Activated CD8-positive, alpha-beta T cell treated with anti-CD3 and anti-CD28 coated beads, Interleukin-2, amount 10 ng/mL, durations not matched to agents 7 days and 5 days (primary cell): ENCODE results near the gene CASQ2. TPM values are rescaled to one million over a fixed set of nuclear protein-coding genes. Genes with fewer than 3 reads are reported as not detected.

Experiments used
- ATAC-seq: fragments of 150-1000 bp; cut with Tn5 transposase; one replicate; pipeline ENCODE4 v1.10.0; 2021; ENCODE audit warnings: moderate library complexity
- CTCF ChIA-PET: fragments of 350-600 bp; sonication (Branson Sonifier 250); formaldehyde crosslinking; loops from one replicate; lab custom pipeline; 2021; ENCODE audit warnings: antibody characterized with exemption; lab: Charles Lee
- POLR2A ChIA-PET: fragments of 350-600 bp; sonication (Branson Sonifier 250); formaldehyde crosslinking; loops from one replicate; lab custom pipeline; 2021; ENCODE audit warnings: antibody characterized with exemption; lab: Charles Lee
- DNase-seq: peaks from one replicate; pipeline ENCODE4 v3.0.0-alpha.2; 2020
- H3K27ac Mint-ChIP-seq: one replicate; pipeline ENCODE4 v1.8.0; 2021; ENCODE audit warnings: mild to moderate bottlenecking, mixed read lengths
- H3K27me3 Mint-ChIP-seq: one replicate; pipeline ENCODE4 v1.8.0; 2021; ENCODE audit warnings: low read depth, mixed read lengths
- H3K36me3 Mint-ChIP-seq: one replicate; pipeline ENCODE4 v1.8.0; 2021; ENCODE audit warnings: low read depth, mixed read lengths
- H3K4me1 Mint-ChIP-seq: one replicate; pipeline ENCODE4 v1.8.0; 2021; ENCODE audit warnings: low read depth, mixed read lengths
- H3K4me3 Mint-ChIP-seq: one replicate; pipeline ENCODE4 v1.8.0; 2021; ENCODE audit warnings: mild to moderate bottlenecking, mixed read lengths
- H3K9me3 Mint-ChIP-seq: one replicate; pipeline ENCODE4 v1.8.0; 2022; ENCODE audit warnings: mixed read lengths; ENCODE audit not compliant: insufficient read depth
- total RNA-seq, 2 experiments: library from RNA; stranded (reverse); gene quantifications; one replicate each; pipeline ENCODE4 v1.2.3, GENCODE V29; 2021

CASQ2 gene
- total RNA-seq, 2 experiments from 2014 or later, result not detected

DNA sequence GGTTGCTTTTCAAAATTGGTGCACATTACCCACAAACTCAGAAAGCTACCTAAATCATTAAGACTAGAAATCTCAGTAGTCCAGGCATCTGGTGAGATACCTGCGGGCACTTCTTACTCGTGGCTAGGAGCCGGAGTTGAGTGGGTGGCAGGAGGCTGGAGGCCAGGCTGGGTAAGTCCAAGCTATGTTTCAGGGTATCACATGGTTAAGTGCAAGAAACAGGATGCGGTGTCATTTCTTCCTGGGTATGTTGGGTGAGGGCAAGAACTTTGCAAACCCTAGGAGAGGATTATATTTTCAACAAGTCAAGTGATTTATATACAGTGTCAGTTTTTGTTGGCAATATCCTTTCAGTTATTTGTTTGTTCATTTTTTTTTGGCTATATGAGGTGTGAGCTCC lies 85.7 kb downstream of the CASQ2 start:
- no peak for DNase-seq
- Mint-ChIP-seq H3K4me3 (no peak overlapping the region), H3K4me1 (peaks cover 13% of the 10 kb centered on the region), H3K27me3 (no peaks in the 10 kb centered on the region), H3K27ac (peak overlapping the region; percentile 41), H3K36me3 (peaks cover 30% of the 10 kb centered on the region), H3K9me3 (no peaks in the 10 kb centered on the region)
- POLR2A ChIA-PET, result no interaction called here
- CTCF ChIA-PET, result interaction anchor here (1.3 to 2.8 kb wide), 2 partner anchors 23 to 33 kb away, joined by 4 to 7 read pairs; no protein-coding TSS in a partner anchor
- ATAC-seq, result no peak

DNA sequence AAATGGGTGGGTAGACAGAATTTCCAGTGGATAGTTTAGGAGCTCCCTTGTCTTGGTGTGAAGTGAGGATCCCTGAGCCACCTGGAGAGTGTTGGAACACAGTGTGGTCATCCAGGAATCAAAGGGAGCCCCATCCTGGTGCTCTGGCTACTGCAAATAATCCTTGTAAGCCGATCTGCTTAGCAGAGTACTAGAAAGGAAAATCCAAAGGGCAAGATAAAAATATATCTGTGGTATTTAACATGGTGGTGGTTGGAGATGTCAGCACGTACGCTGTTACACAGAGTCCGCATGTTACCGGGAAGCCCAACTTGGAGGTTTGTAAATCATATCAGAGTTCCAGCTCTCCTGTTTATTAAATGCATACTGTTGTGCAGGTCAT lies 87.8 kb downstream of the CASQ2 start:
- POLR2A ChIA-PET, result no interaction called here
- peaks cover 13% of the 10 kb centered on the region for H3K4me1 Mint-ChIP-seq
- no peaks in the 10 kb centered on the region for H3K27me3 Mint-ChIP-seq

DNA sequence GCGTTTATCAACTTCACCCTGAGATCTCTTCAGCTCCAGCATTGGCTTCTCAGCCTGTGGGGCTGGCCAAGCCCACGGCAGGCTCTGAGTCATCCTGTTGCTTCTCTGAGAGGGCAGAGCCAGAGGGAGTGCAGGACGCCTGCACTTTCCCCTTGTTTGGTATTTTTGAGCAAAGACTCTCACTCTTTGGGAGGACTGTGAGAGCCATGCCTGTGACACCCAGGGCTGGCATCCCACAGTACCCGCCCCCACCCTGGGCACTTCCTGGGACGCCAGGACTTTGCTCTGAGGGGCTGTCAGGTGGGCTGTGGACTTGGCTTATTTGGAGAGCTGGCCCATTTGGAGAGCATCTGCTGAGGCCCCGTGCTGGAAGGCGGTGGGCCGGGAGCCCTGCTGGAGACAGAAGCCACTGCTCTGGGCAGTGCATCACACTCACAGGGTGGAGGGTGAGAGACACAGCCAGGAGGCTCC lies 89.3 kb downstream of the CASQ2 start:
- Mint-ChIP-seq H3K36me3 (peaks cover 14% of the 10 kb centered on the region), H3K9me3 (no peaks in the 10 kb centered on the region), H3K4me3 (no peak overlapping the region), H3K4me1 (peaks cover 13% of the 10 kb centered on the region), H3K27me3 (no peaks in the 10 kb centered on the region), H3K27ac (no peak overlapping the region)
- no peak for ATAC-seq
- CTCF ChIA-PET, result interaction anchor here (1.4 kb wide), 1 partner anchor 28 kb away, joined by 4 read pairs; no protein-coding TSS in a partner anchor
- DNase-seq, result no peak
- POLR2A ChIA-PET, result no interaction called here

More for the DNA sequence above, 87.8 kb downstream of the CASQ2 start:
- ATAC-seq, result no peak
- no peak overlapping the region for H3K27ac Mint-ChIP-seq
- DNase-seq, result no peak
- H3K36me3 Mint-ChIP-seq, result peaks cover 25% of the 10 kb centered on the region
- no peak overlapping the region for H3K4me3 Mint-ChIP-seq
- CTCF ChIA-PET, result no interaction called here
- H3K9me3 Mint-ChIP-seq, result no peaks in the 10 kb centered on the region

DNA sequence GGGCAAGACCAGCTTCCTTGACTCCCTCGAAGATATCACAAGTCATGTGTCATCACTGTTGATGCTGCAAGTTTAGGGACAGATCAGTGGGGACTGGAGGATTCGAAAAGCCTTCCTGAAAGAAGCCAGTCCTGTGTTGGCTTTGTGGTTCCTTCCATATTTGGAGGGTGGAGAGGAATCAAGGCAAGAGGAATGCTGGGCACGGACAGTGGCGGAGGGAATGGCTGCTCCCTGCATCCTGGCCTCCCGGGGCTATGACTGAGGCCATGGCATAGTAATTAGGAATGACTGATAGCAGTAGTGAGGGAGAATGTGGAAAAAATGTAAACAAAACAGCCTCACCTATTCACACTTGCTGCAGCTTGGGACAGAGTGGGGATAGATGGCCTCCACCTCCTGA lies 90.4 kb downstream of the CASQ2 start:
- Mint-ChIP-seq H3K9me3 (no peaks in the 10 kb centered on the region), H3K4me3 (no peak overlapping the region), H3K36me3 (peaks cover 7% of the 10 kb centered on the region), H3K27ac (no peak overlapping the region), H3K4me1 (peaks cover 8% of the 10 kb centered on the region), H3K27me3 (no peaks in the 10 kb centered on the region)
- ChIA-PET CTCF (interaction anchor here (1.4 kb wide), 1 partner anchor 29 kb away, joined by 4 read pairs; no protein-coding TSS in a partner anchor), POLR2A (no interaction called here)
- no peak for ATAC-seq
- DNase-seq, result no peak

DNA sequence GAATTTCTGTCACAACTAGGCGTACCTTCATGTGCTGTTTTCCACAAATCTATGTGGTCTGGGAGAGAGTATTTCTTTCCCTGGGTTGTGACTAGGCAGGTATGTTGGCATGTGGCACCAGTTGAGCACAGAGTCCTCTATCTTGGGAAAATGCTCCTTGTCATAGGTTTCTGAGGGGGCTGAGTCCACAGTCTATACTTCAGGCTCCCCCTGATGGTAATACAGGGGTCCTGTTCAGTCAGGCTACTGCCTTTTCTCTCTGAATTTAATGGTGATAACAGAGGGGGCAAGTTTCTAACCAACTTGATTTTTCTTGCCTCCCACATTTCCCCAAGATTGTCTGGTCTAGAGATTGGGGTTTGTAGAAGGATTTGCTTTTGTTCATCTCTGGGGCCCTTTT lies 90.9 kb downstream of the CASQ2 start:
- Mint-ChIP-seq H3K9me3 (no peaks in the 10 kb centered on the region), H3K27ac (no peak overlapping the region), H3K4me3 (no peak overlapping the region), H3K36me3 (peaks cover 2% of the 10 kb centered on the region), H3K27me3 (no peaks in the 10 kb centered on the region), H3K4me1 (peaks cover 2% of the 10 kb centered on the region)
- ChIA-PET CTCF (no interaction called here), POLR2A (no interaction called here)
- no peak for DNase-seq
- ATAC-seq, result no peak

DNA sequence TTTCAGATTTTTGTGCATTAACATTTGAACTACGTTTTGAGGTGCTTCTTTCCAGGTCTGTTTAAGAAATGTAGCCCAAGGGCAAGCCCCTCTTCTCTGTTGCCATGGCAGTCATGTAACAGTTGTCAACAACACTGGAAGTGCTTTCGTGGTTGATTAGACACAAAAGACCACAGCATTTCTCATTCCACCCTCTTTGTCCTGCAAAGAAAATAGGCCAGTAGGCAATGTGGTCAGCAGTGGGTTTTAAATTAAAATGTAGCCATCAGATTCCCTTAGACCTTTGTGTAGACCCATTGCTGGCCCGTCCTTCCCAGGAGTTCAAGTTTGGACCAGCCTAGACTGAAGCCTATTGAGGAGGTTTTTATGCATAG lies 91.3 kb downstream of the CASQ2 start:
- CTCF ChIA-PET, result no interaction called here
- POLR2A ChIA-PET, result no interaction called here
- Mint-ChIP-seq H3K4me1 (no peaks in the 10 kb centered on the region), H3K27me3 (no peaks in the 10 kb centered on the region), H3K4me3 (no peak overlapping the region), H3K36me3 (no peaks in the 10 kb centered on the region), H3K9me3 (no peaks in the 10 kb centered on the region), H3K27ac (no peak overlapping the region)
- no peak for ATAC-seq
- no peak for DNase-seq

DNA sequence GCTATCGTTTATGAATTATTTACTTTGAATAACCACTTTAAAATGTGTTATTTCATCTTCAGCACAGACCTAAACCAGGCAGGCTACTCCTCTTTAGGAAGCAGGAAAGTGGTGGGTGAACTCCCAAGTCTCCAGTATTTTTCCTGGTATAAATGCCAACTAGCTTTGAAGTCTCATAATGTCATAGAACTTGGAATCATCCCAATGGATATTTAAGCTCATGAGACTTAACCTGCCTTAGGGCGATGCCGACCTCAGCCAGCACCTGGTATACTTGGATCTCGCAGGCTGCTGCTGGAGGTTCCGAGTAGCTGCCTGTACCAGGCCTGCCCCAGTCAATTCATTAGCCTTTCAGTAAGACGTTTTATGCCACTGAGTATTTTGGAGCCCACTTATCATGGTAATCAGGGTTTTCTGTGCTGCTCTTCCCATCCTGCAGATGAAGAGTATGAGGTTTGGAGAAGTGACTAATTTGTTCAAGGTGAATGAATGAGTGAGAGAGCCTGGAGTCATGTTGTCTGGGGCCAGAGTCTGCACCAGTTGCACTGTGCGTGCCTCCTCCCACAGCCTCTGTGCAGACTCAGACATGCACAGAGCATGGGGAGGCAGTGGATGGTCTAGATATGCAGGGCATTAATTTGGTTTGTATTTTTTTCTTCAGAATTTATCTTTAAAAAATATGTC lies 91.9 kb downstream of the CASQ2 start:
- H3K9me3 Mint-ChIP-seq, result no peaks in the 10 kb centered on the region
- no peak overlapping the region for H3K27ac Mint-ChIP-seq
- H3K4me1 Mint-ChIP-seq, result no peaks in the 10 kb centered on the region
- no peak for ATAC-seq
- ChIA-PET POLR2A (no interaction called here), CTCF (interaction anchor here (2.3 kb wide), 1 partner anchor 30 kb away, joined by 13 read pairs; no protein-coding TSS in a partner anchor)
- H3K4me3 Mint-ChIP-seq, result no peak overlapping the region
- no peak for DNase-seq
- no peaks in the 10 kb centered on the region for H3K36me3 Mint-ChIP-seq
- H3K27me3 Mint-ChIP-seq, result no peaks in the 10 kb centered on the region

DNA sequence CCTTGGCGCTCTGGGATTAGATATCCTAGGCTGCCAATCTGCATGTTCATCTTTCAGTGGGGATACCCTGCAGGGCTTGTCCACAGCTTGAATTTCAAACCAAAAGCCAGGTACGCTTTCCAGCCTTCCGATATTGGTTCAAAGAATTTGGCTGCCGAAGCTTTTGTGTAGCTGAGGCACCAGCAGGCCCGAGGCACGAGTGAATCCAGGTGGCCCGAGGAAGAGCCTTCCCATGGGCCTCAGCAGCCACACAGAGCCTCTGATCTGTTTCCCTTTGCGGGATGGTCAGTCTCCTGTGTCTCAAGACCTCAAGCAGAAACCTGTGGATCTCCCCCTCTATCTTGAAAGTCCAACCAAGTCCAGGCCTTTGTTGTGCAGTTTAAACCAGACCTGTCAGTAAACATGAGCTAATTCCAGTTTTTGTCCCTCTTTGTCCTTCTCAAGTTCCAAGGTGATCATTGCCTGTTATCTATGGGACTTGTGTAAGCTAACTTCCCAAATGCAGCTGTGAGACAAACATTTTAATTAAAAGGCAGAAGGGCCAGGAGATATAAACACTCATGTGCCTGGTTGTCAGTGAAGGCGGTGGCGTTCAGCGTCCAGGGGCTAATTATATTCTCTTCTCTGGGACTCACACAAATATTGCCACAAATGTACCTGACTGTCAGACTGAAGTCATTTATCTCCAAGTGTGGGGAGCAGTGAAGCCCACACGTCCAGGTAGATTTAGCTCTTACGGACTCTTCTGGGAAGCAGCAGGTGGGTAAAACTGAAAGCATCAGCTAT lies 96.1 kb downstream of the CASQ2 start:
- no peak overlapping the region for H3K4me3 Mint-ChIP-seq
- peaks cover 17% of the 10 kb centered on the region for H3K36me3 Mint-ChIP-seq
- ATAC-seq, result no peak
- POLR2A ChIA-PET, result no interaction called here
- no peak for DNase-seq
- no peaks in the 10 kb centered on the region for H3K27me3 Mint-ChIP-seq
- CTCF ChIA-PET, result interaction anchor here (1.6 kb wide), 1 partner anchor 34 kb away, joined by 4 read pairs; no protein-coding TSS in a partner anchor
- no peaks in the 10 kb centered on the region for H3K9me3 Mint-ChIP-seq
- peaks cover 7% of the 10 kb centered on the region for H3K4me1 Mint-ChIP-seq
- no peak overlapping the region for H3K27ac Mint-ChIP-seq

- ATAC-seq, result no peak
- H3K4me1 Mint-ChIP-seq, result peaks cover 7% of the 10 kb centered on the region
- no peak overlapping the region for H3K4me3 Mint-ChIP-seq
- CTCF ChIA-PET, result no interaction called here
- H3K9me3 Mint-ChIP-seq, result no peaks in the 10 kb centered on the region
- H3K27me3 Mint-ChIP-seq, result no peaks in the 10 kb centered on the region
- POLR2A ChIA-PET, result no interaction called here
- peaks cover 19% of the 10 kb centered on the region for H3K36me3 Mint-ChIP-seq
- DNase-seq, result no peak
- H3K27ac Mint-ChIP-seq, result no peak overlapping the region
Measured at GRCh38 chr1:115671176-115671934, 97.2 kb downstream of the CASQ2 start.

GRCh38 chr1:115670476-115671175 lies 97.9 kb downstream of the CASQ2 start:
- H3K9me3 Mint-ChIP-seq, result no peaks in the 10 kb centered on the region
- no peaks in the 10 kb centered on the region for H3K27me3 Mint-ChIP-seq
- H3K27ac Mint-ChIP-seq, result no peak overlapping the region
- H3K4me3 Mint-ChIP-seq, result no peak overlapping the region
- H3K36me3 Mint-ChIP-seq, result peaks cover 26% of the 10 kb centered on the region
- H3K4me1 Mint-ChIP-seq, result peaks cover 7% of the 10 kb centered on the region
- ATAC-seq, result no peak
- POLR2A ChIA-PET, result no interaction called here
- no peak for DNase-seq
- CTCF ChIA-PET, result interaction anchor here (1.6 kb wide), 1 partner anchor 36 kb away, joined by 6 read pairs; no protein-coding TSS in a partner anchor

DNA sequence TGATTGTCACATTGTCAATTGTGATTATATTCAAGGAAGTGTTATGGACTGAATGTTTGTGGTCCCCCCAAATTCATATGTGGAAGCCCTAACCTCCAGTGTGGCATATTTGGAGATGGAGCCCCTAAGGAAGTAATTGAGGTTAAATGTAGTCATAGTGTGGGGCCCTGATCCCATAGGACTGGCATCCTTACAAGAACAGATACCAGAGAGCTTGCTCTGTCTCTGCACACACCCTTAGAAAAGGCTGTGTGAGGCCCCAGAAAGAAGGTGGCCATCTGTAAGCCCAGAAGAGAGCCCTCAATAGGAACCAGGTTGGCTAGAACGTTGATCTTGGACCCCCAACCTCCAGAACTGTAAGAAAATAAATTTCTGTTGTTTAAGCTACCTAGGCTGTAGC lies 98.6 kb downstream of the CASQ2 start:
- CTCF ChIA-PET, result interaction anchor here (0.9 to 1.6 kb wide), 2 partner anchors 37 to 74 kb away, joined by 4 to 6 read pairs; no protein-coding TSS in a partner anchor
- no peak overlapping the region for H3K4me3 Mint-ChIP-seq
- POLR2A ChIA-PET, result no interaction called here
- ATAC-seq, result no peak
- H3K9me3 Mint-ChIP-seq, result no peaks in the 10 kb centered on the region
- no peaks in the 10 kb centered on the region for H3K27me3 Mint-ChIP-seq
- H3K36me3 Mint-ChIP-seq, result peaks cover 29% of the 10 kb centered on the region
- peaks cover 7% of the 10 kb centered on the region for H3K4me1 Mint-ChIP-seq
- DNase-seq, result no peak
- no peak overlapping the region for H3K27ac Mint-ChIP-seq
